H1 (cell line): ENCODE measurements around the gene CHRM1. TPM values are rescaled to one million over a fixed set of nuclear protein-coding genes. Genes with fewer than 3 reads are reported as not detected.

Experiments
- CTCF ChIA-PET: fragments of 300-600 bp; sonication (Branson Sonifier 250); formaldehyde crosslinking; loops from one replicate; lab custom pipeline; 2021; ENCODE audit not compliant: partially characterized antibody; lab: Charles Lee
- POLR2A ChIA-PET: fragments of 300-600 bp; sonication (Branson Sonifier 250); formaldehyde crosslinking; loops from one replicate; lab custom pipeline; 2021; ENCODE audit warnings: inconsistent platforms; ENCODE audit not compliant: partially characterized antibody; lab: Charles Lee
- DNase-seq, 2 experiments: peaks; one replicate each; pipeline versions ENCODE4 v3.0.0 to v3.0.0-alpha.2; 2010 to 2022; ENCODE audit warnings: low spot score in 2 of 2, low read depth in 1 of 2, mixed read lengths in 1 of 2
- FAIRE-seq: peaks from 2 replicates; lab custom pipeline; 2011; peaks lifted over from hg19 to GRCh38; lab: Jason Lieb, UNC
- H2AFZ ChIP-seq: 2 replicates; pipeline ENCODE4 v1.8.1; 2012; ENCODE audit warnings: low read length, inconsistent platforms
- H2AK5ac ChIP-seq: 2 replicates; pipeline ENCODE4 v1.6.1; 2013; ENCODE audit warnings: low read depth, low read length
- H2BK120ac ChIP-seq: replicated peaks from 2 replicates; pipeline ENCODE3; 2013; ENCODE audit warnings: low read depth, low read length, inconsistent platforms
- H2BK12ac ChIP-seq: 2 replicates; pipeline ENCODE4 v1.6.1; 2013; ENCODE audit warnings: low read depth, low read length
- H2BK15ac ChIP-seq: 2 replicates; pipeline ENCODE4 v1.6.1; 2013; ENCODE audit warnings: low read length
- H2BK20ac ChIP-seq: 2 replicates; pipeline ENCODE4 v1.6.1; 2013; ENCODE audit warnings: low read length
- H2BK5ac ChIP-seq: 2 replicates; pipeline ENCODE4 v1.6.1; 2013; ENCODE audit warnings: low read depth, low read length
- H3K14ac ChIP-seq: 2 replicates; pipeline ENCODE4 v1.6.1; 2013; ENCODE audit warnings: inconsistent platforms; ENCODE audit not compliant: insufficient read length
- H3K18ac ChIP-seq: 2 replicates; pipeline ENCODE4 v1.6.1; 2013; ENCODE audit warnings: low read length; ENCODE audit errors: extremely low read depth
- H3K23ac ChIP-seq: 2 replicates; pipeline ENCODE4 v1.6.1; 2013; ENCODE audit warnings: inconsistent platforms; ENCODE audit not compliant: insufficient read length
- H3K23me2 ChIP-seq: 2 replicates; pipeline ENCODE4 v1.6.1; 2013; ENCODE audit warnings: low read depth, low read length
- H3K27ac ChIP-seq: 2 replicates; pipeline ENCODE4 v1.6.1; 2011; ENCODE audit warnings: low read depth, low read length, inconsistent platforms
- H3K27me3 ChIP-seq, 4 experiments: replicated peaks in 1 of 4; 1 replicate in 1 of 4; 2 replicates in 3 of 4; pipeline versions ENCODE4 v1.6.1 to v1.8.1; 2011 to 2013; ENCODE audit warnings: low read length in 3 of 4, mild to moderate bottlenecking in 3 of 4, inconsistent platforms in 2 of 4, mixed read lengths in 2 of 4, moderate library complexity in 1 of 4; ENCODE audit not compliant: control insufficient read depth in 3 of 4, insufficient read depth in 3 of 4; ENCODE audit errors: extremely low read depth in 1 of 4
- H3K36me3 ChIP-seq, 4 experiments: 2 replicates each; pipeline versions ENCODE4 v1.6.1 to v1.8.1; 2011 to 2013; ENCODE audit warnings: mild to moderate bottlenecking in 4 of 4, low read length in 3 of 4, moderate library complexity in 2 of 4, control low read depth in 1 of 4, inconsistent platforms in 1 of 4; ENCODE audit not compliant: insufficient read depth in 4 of 4, control insufficient read depth in 2 of 4
- H3K4ac ChIP-seq: replicated peaks from 2 replicates; pipeline ENCODE3; 2013; ENCODE audit warnings: low read length, low read depth, mixed read lengths, inconsistent platforms; ENCODE audit not compliant: insufficient read length
- H3K4me1 ChIP-seq, 4 experiments: replicated peaks in 1 of 4; 1 replicate in 1 of 4; 2 replicates in 3 of 4; pipeline versions ENCODE4 v1.6.1 to v1.8.1; 2011 to 2013; ENCODE audit warnings: low read length in 3 of 4, inconsistent platforms in 2 of 4, mixed read lengths in 1 of 4; ENCODE audit not compliant: insufficient read depth in 4 of 4, control insufficient read depth in 3 of 4
- H3K4me2 ChIP-seq, 2 experiments: 2 replicates each; pipeline versions ENCODE4 v1.6.1 to v1.8.1; 2011 to 2013; ENCODE audit warnings: low read depth in 2 of 2, low read length in 2 of 2, control low read depth in 1 of 2, inconsistent platforms in 1 of 2, mild to moderate bottlenecking in 1 of 2; ENCODE audit not compliant: insufficient read depth in 1 of 2
- H3K4me3 ChIP-seq, 4 experiments: fragments of 200-600, 300-600 bp in 1 of 4; sonication (generic), shearing (Covaris generic), sonication (Bioruptor Twin) in 1 of 4; 2 replicates each; pipeline versions ENCODE4 v1.5.1 to v1.8.1; 2011 to 2016; ENCODE audit warnings: low read length in 4 of 4, low read depth in 3 of 4, control low read depth in 2 of 4, inconsistent platforms in 2 of 4, mild to moderate bottlenecking in 2 of 4, mixed read lengths in 1 of 4, moderate library complexity in 1 of 4; ENCODE audit not compliant: insufficient read depth in 2 of 4; ENCODE audit errors: extremely low read depth in 1 of 4
- H3K56ac ChIP-seq: replicated peaks from 2 replicates; pipeline ENCODE3; 2013; ENCODE audit warnings: low read depth, mild to moderate bottlenecking, mixed read lengths, low read length, inconsistent platforms; ENCODE audit not compliant: insufficient read length
- H3K79me1 ChIP-seq: 2 replicates; pipeline ENCODE4 v1.6.1; 2013; ENCODE audit warnings: low read depth, low read length, control low read depth
- H3K79me2 ChIP-seq, 2 experiments: 2 replicates each; pipeline versions ENCODE4 v1.6.1 to v1.8.1; 2012 to 2013; ENCODE audit warnings: low read length in 2 of 2, mild to moderate bottlenecking in 2 of 2, inconsistent platforms in 1 of 2; ENCODE audit not compliant: insufficient read depth in 2 of 2, control insufficient read depth in 1 of 2
- H3K9ac ChIP-seq, 4 experiments: replicated peaks in 1 of 4; 1 replicate in 1 of 4; 2 replicates in 3 of 4; pipeline versions ENCODE4 v1.6.1 to v1.8.1; 2011 to 2013; ENCODE audit warnings: low read depth in 3 of 4, low read length in 3 of 4, control low read depth in 2 of 4, mild to moderate bottlenecking in 2 of 4, moderate library complexity in 2 of 4, inconsistent platforms in 1 of 4; ENCODE audit errors: extremely low read depth in 1 of 4
- H3K9me3 ChIP-seq, 2 experiments: 2 replicates each; pipeline versions ENCODE4 v1.6.1 to v1.8.1; 2012 to 2013; ENCODE audit warnings: mild to moderate bottlenecking in 2 of 2, moderate library complexity in 2 of 2, control low read depth in 1 of 2, inconsistent platforms in 1 of 2, low read depth in 1 of 2, low read length in 1 of 2, mixed read lengths in 1 of 2; ENCODE audit not compliant: insufficient read depth in 2 of 2
- H4K20me1 ChIP-seq, 2 experiments: replicated peaks in 1 of 2; 2 replicates each; pipeline versions ENCODE3 to v1.8.1; 2011 to 2013; ENCODE audit warnings: inconsistent platforms in 2 of 2, low read length in 2 of 2, mild to moderate bottlenecking in 1 of 2; ENCODE audit not compliant: insufficient read depth in 2 of 2, control insufficient read depth in 1 of 2
- H4K5ac ChIP-seq: 2 replicates; pipeline ENCODE4 v1.6.1; 2013; ENCODE audit warnings: low read length, low read depth, mixed read lengths, inconsistent platforms; ENCODE audit not compliant: insufficient read length
- H4K8ac ChIP-seq: 2 replicates; pipeline ENCODE4 v1.8.0; 2013; ENCODE audit warnings: mild to moderate bottlenecking, moderate library complexity, low read length, inconsistent platforms; ENCODE audit not compliant: insufficient read depth; ENCODE audit errors: extremely low read depth
- H4K91ac ChIP-seq: replicated peaks from 2 replicates; pipeline ENCODE3; 2013; ENCODE audit warnings: low read length, mixed read lengths, inconsistent platforms; ENCODE audit not compliant: insufficient read length
- CHD2 ChIP-seq: IDR thresholded peaks from 2 replicates; pipeline ENCODE4 v1.6.1; 2012; ENCODE audit warnings: low read length, improper control_type of control experiment
- EZH2 ChIP-seq: fragments of 200-600 bp; sonication (generic); IDR thresholded peaks from 2 replicates; pipeline ENCODE4 v1.7.1; 2012; ENCODE audit warnings: low read depth, mild to moderate bottlenecking, moderate library complexity, low read length, inconsistent platforms; ENCODE audit not compliant: severe bottlenecking
- SP1 ChIP-seq: IDR thresholded peaks from 2 replicates; pipeline ENCODE4 v1.6.1; 2011; ENCODE audit warnings: low read depth, low read length
- TAF1 ChIP-seq: IDR thresholded peaks from 2 replicates; pipeline ENCODE4 v1.6.1; 2011; ENCODE audit warnings: mild to moderate bottlenecking, low read depth, low read length
- WGBS, 2 experiments: shearing (Covaris generic) in 1 of 2; methylation state at CpG; one replicate each; pipeline versions ENCODE4 v1.1.6 to v1.1.7; 2013 to 2015; ENCODE audit warnings: low lambda C conversion rate in 2 of 2, mixed read lengths in 2 of 2, inconsistent platforms in 1 of 2, low coverage in 1 of 2, missing lambda C conversion rate in 1 of 2; ENCODE audit not compliant: insufficient replicate concordance in 2 of 2, insufficient coverage in 1 of 2, insufficient read length in 1 of 2; ENCODE audit errors: extremely low coverage in 1 of 2, missing lambda C conversion rate in 1 of 2; 5-methylcytosine and 5-hydroxymethylcytosine counted together
- polyA plus RNA-seq, 7 experiments: library from polyadenylated mRNA; depleted of rRNA in 3 of 7; stranded (reverse) in 5 of 7; unstranded in 2 of 7; fragments of >200 nt in 5 of 7; fragments of 200-250 nt in 2 of 7; gene quantifications; 1 replicate in 5 of 7; 2 replicates in 1 of 7; 4 replicates in 1 of 7; pipeline versions ENCODE4 v1.2.1 to v1.2.3, GENCODE V29; 2011 to 2013; ENCODE audit warnings: missing spikeins in 2 of 7, mixed read lengths in 2 of 7
- total RNA-seq: library from RNA; stranded (reverse); fragmentation: NEBNext Ultra II Directional; extraction: Animal tissue kit (Norgen Biotek cat#: 25700); gene quantifications from 2 replicates; pipeline ENCODE4 v1.2.1, GENCODE V29; 2021
- TF ChIP-seq, protein P1 (sequence below): IDR thresholded peaks from 2 replicates; pipeline ENCODE4 v1.6.1; 2011; ENCODE audit warnings: low read length, improper control_type of control experiment

Gene CHRM1
- total and polyA plus RNA-seq, 2 of the 8 experiments (the other 6 are each of a cell fraction or from before 2014, with no cell fraction given), result 0.08 TPM; not detected in 1

DNA sequence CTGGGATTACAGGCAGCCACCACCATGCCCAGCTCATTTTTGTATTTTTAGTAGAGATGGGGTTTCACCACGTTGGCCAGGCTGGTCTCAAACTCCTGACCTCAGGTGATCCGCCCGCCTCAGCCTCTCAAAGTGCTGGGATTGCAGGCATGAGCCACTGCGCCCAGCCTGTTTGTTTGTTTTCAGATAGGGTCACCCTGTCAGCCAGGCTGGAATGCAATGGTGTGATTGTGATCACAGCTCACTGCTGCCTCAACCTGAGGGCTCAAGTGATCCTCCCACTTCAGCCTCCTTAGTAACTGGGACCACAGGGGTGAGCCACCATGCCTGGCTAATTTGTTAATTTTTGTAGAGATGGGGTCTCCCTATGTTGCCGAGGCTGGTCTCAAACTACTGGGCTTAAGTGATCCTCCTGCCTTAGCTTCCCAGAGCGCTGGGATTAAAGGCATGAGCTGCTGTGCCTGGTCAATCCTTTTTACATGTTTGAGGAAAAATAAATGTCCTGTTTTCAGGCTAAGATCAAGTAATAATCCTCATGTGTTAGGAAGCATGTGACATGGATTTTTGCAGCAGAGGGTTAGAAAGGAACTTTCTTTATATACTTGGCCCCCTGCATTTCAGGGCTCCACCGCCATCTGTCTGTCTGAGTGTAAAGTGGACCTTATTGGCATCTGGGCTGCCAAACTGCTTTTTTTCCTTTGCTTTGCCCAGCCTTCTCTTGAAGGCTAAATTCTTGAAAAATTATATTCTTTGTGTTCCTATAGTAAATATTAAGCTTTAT lies 45.3 kb downstream of the CHRM1 start:
- Histone ChIP-seq H3K4ac (no peak overlapping the region), H3K56ac (no peak overlapping the region), H2BK5ac (no peak overlapping the region), H2BK15ac (no peak overlapping the region), H2BK20ac (no peak overlapping the region), H3K4me1 (peaks cover 0 to 13% (median 4%) of the 10 kb centered on the region in 4 experiments; a peak in 5 of 7 replicates), H3K79me2 (peaks cover 4 to 82% of the 10 kb centered on the region in 2 experiments; a peak in 3 of 4 replicates), H4K8ac (no peak overlapping the region; the same call in 1 of the 2 replicates), H2BK120ac (no peak overlapping the region), H3K9me3 (no peaks in the 10 kb centered on the region), H3K9ac (no peak overlapping the region), H2AFZ (no peak overlapping the region), H3K18ac (no peak overlapping the region), H3K27ac (no peak overlapping the region), H2AK5ac (no peak overlapping the region), H3K23me2 (peaks cover 2% of the 10 kb centered on the region; the same call in 1 of the 2 replicates), H2BK12ac (no peak overlapping the region), H3K36me3 (peaks cover 15 to 73% (median 39%) of the 10 kb centered on the region in 4 experiments; a peak in 7 of 8 replicates), H3K14ac (no peak overlapping the region), H3K4me2 (no peak overlapping the region), H4K20me1 (peaks cover 9 to 18% of the 10 kb centered on the region in 2 experiments), H4K91ac (no peak overlapping the region), H3K23ac (no peak overlapping the region), H3K4me3 (no peak overlapping the region; a peak in 1 of 8 replicates), H3K79me1 (no peaks in the 10 kb centered on the region; the same call in 1 of the 2 replicates), H4K5ac (no peak overlapping the region), H3K27me3 (no peaks in the 10 kb centered on the region)
- WGBS, 2 experiments, result 90% methylated on average over 7 of the region's 7 CpGs; no CpG with 5 or more reads in 1 of the 2 experiments
- ChIA-PET POLR2A (interaction anchor here (0.9 to 57.8 kb wide), 10 partner anchors 2 to 166 kb away, joined by 3 to 2104 read pairs (median 4); partner anchors contain the start of genes CHRM1, SLC3A2, TMEM179B and WDR74), CTCF (interaction anchor here (0.6 to 2.9 kb wide), 8 partner anchors 8 to 89 kb away, joined by 3 to 12 read pairs (median 4); partner anchors contain the start of gene TMEM179B)
- FAIRE-seq (no peak), DNase-seq (no peak)
- TF ChIP-seq EZH2 (no peak), CHD2 (no peak), TAF1 (no peak), SP1 (no peak)
- TF ChIP-seq, protein P1, sequence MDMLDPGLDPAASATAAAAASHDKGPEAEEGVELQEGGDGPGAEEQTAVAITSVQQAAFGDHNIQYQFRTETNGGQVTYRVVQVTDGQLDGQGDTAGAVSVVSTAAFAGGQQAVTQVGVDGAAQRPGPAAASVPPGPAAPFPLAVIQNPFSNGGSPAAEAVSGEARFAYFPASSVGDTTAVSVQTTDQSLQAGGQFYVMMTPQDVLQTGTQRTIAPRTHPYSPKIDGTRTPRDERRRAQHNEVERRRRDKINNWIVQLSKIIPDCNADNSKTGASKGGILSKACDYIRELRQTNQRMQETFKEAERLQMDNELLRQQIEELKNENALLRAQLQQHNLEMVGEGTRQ, result no peak
